HUES64 (cell line): ENCODE measurements around the gene AAMDC.
"Not testable (repeated sequence)": the region's sequence is repeated elsewhere in the genome, so short reads cannot be mapped to it uniquely, and the experiment has no call there.

ENCODE experiments used
- H3K27ac ChIP-seq: 2 replicates; pipeline ENCODE4 v1.7.0; 2013; ENCODE audit warnings: low read depth, low read length, inconsistent platforms
- H3K27me3 ChIP-seq: 2 replicates; pipeline ENCODE4 v1.6.1; 2013; ENCODE audit warnings: mild to moderate bottlenecking, low read length; ENCODE audit not compliant: insufficient read depth
- H3K36me3 ChIP-seq: 2 replicates; pipeline ENCODE4 v1.6.1; 2013; ENCODE audit warnings: mild to moderate bottlenecking, low read length; ENCODE audit not compliant: insufficient read depth
- H3K4me1 ChIP-seq: 2 replicates; pipeline ENCODE4 v1.6.1; 2013; ENCODE audit warnings: mild to moderate bottlenecking, low read length, moderate library complexity; ENCODE audit not compliant: insufficient read depth
- H3K4me3 ChIP-seq: 2 replicates; pipeline ENCODE4 v1.5.1; 2013; ENCODE audit warnings: mild to moderate bottlenecking, low read length, moderate library complexity
- H3K9ac ChIP-seq: 2 replicates; pipeline ENCODE4 v1.6.1; 2013; ENCODE audit warnings: mild to moderate bottlenecking, low read depth, low read length
- H3K9me3 ChIP-seq: 2 replicates; pipeline ENCODE4 v1.6.1; 2013; ENCODE audit warnings: low read depth, low read length; ENCODE audit not compliant: insufficient read depth
- WGBS: fragments of 150-250, 120-280 bp; methylation state at CpG from one replicate; pipeline ENCODE4 v1.1.7; 2013; ENCODE audit warnings: missing lambda C conversion rate; 5-methylcytosine and 5-hydroxymethylcytosine counted together

Gene AAMDC

GRCh38 chr11:77913608-77914306 lies 92.8 kb downstream of the AAMDC start:
- not testable (repeated sequence) for H3K9me3 ChIP-seq, H3K9ac ChIP-seq, H3K27ac ChIP-seq, H3K27me3 ChIP-seq, H3K4me3 ChIP-seq, H3K4me1 ChIP-seq, H3K36me3 ChIP-seq
- 93% methylated on average over 1 of the region's 4 CpGs for WGBS

- not testable (repeated sequence) for H3K4me3 ChIP-seq, H3K36me3 ChIP-seq, H3K4me1 ChIP-seq, H3K9me3 ChIP-seq, H3K27me3 ChIP-seq, H3K9ac ChIP-seq, H3K27ac ChIP-seq
- WGBS: 93% methylated on average over 4 of the region's 4 CpGs
Measured at GRCh38 chr11:77914307-77914791, 93.4 kb downstream of the AAMDC start.

GRCh38 chr11:77917713-77918112 lies 96.8 kb downstream of the AAMDC start:
- no CpG with 5 or more reads among the region's 2 CpGs for WGBS

More at GRCh38 chr11:77917713-77918112, 96.8 kb downstream of the AAMDC start:
- not testable (repeated sequence) for H3K27me3 ChIP-seq, H3K27ac ChIP-seq, H3K9me3 ChIP-seq, H3K9ac ChIP-seq, H3K4me3 ChIP-seq, H3K4me1 ChIP-seq, H3K36me3 ChIP-seq
